Right cardiac atrium (tissue), 5 donors: ENCODE results near the gene ULBP3. TPM values are rescaled to one million over a fixed set of nuclear protein-coding genes. Genes with fewer than 3 reads are reported as not detected.

ENCODE experiments used
- ATAC-seq, 2 donors: fragments of 200-7000 bp; cut with Tn5 transposase; one replicate each; pipeline versions ENCODE4 v1.8.0 to v1.9.1; 2020; ENCODE audit warnings: moderate library complexity in 2 of 2, mild to moderate bottlenecking in 1 of 2
- DNase-seq, 3 donors: peaks; one replicate each; pipeline ENCODE4 v3.0.0-alpha.2; 2020
- H3K27ac ChIP-seq: one replicate; pipeline ENCODE4 v1.5.1; 2013; ENCODE audit warnings: mild to moderate bottlenecking, low read length, control low read depth, moderate library complexity
- H3K27me3 ChIP-seq: one replicate; pipeline ENCODE4 v1.6.1; 2013; ENCODE audit not compliant: control insufficient read depth, insufficient read depth
- H3K4me1 ChIP-seq: one replicate; pipeline ENCODE4 v1.6.1; 2013; ENCODE audit warnings: low read length; ENCODE audit not compliant: control insufficient read depth, insufficient read depth
- H3K4me3 ChIP-seq: one replicate; pipeline ENCODE4 v1.5.1; 2013; ENCODE audit warnings: low read length, control low read depth
- H3K9me3 ChIP-seq: one replicate; pipeline ENCODE4 v1.6.1; 2013; ENCODE audit warnings: low read length; ENCODE audit not compliant: control insufficient read depth
- WGBS: extraction: QIAGEN DNeasy Blood & Tissue Kit; methylation state at CpG from one replicate; pipeline ENCODE4 v1.1.7; 2013; 5-methylcytosine and 5-hydroxymethylcytosine counted together
- intact Hi-C, 4 donors: fragments of 100-400 bp; cut with DNase I; formaldehyde crosslinking; loops; one replicate each; pipeline versions ENCODE4 v1.11.0 to v1.14.0; 2022 to 2023
- polyA plus RNA-seq: library from polyadenylated mRNA; stranded (reverse); fragments of 200-250 nt; gene quantifications from one replicate; pipeline ENCODE4 v1.2.3, GENCODE V29; 2013
- total RNA-seq, 4 donors: library from RNA; stranded (reverse); fragmentation: NEBNext Ultra II Directional; extraction: Animal tissue kit (Norgen Biotek cat#: 25700); gene quantifications; one replicate each; pipeline ENCODE4 v1.2.1, GENCODE V29; 2021
- donor health status: healthy with polysubstance abuse.
- donor health status: DM: no; HTN: yes; CAD: no.
- donor health status: DM: no; HTN: no; CAD: no.
- donor health status: DM: no; HTN: yes; CAD: no; lungs with severe emphysema.
- donor health status: DM: yes; HTN: yes; CAD: no.

Gene ULBP3
- total and polyA plus RNA-seq, 5 donors: 0.43 to 2.4 (median 1.4) TPM

GRCh38 chr6:150093397-150093796, 24.5 kb upstream of the ULBP3 start:
- H3K4me3 ChIP-seq: no peak overlapping the region
- DNase-seq: no peak
- H3K4me1 ChIP-seq: no peaks in the 10 kb centered on the region
- intact Hi-C loops: no loop called here
- no peaks in the 10 kb centered on the region for H3K27me3 ChIP-seq
- 87% methylated on average over 6 of the region's 6 CpGs for WGBS
- H3K9me3 ChIP-seq: no peaks in the 10 kb centered on the region
- no peak for ATAC-seq
- no peak overlapping the region for H3K27ac ChIP-seq

- H3K9me3 ChIP-seq: no peaks in the 10 kb centered on the region
- H3K27me3 ChIP-seq: no peaks in the 10 kb centered on the region
- no peaks in the 10 kb centered on the region for H3K4me1 ChIP-seq
- WGBS: 51% methylated on average over 4 of the region's 4 CpGs
- no peak for DNase-seq
- H3K4me3 ChIP-seq: no peak overlapping the region
- H3K27ac ChIP-seq: no peak overlapping the region
- intact Hi-C loops: no loop called here
- no peak for ATAC-seq
Observed at GRCh38 chr6:150091476-150091875, 22.6 kb upstream of the ULBP3 start.

- intact Hi-C loops: no loop called here
- 92% methylated on average over 3 of the region's 3 CpGs for WGBS
Observed at GRCh38 chr6:150090328-150090727, 21.4 kb upstream of the ULBP3 start.

GRCh38 chr6:150088481-150089154, 19.7 kb upstream of the ULBP3 start:
- Histone ChIP-seq H3K4me3 (no peak overlapping the region), H3K27ac (no peak overlapping the region), H3K9me3 (no peaks in the 10 kb centered on the region), H3K4me1 (no peaks in the 10 kb centered on the region), H3K27me3 (no peaks in the 10 kb centered on the region)
- 84% methylated on average over 12 of the region's 12 CpGs for WGBS
- DNase-seq (no peak), ATAC-seq (no peak)
- intact Hi-C loops: loop anchor here in 2 of 4 donors (10.0 kb wide), 1 partner anchor 306 kb away; no protein-coding TSS in a partner anchor

More at GRCh38 chr6:150090328-150090727, 21.4 kb upstream of the ULBP3 start:
- no peak overlapping the region for H3K27ac ChIP-seq
- H3K4me1 ChIP-seq: no peaks in the 10 kb centered on the region
- H3K27me3 ChIP-seq: no peaks in the 10 kb centered on the region
- no peaks in the 10 kb centered on the region for H3K9me3 ChIP-seq
- no peak overlapping the region for H3K4me3 ChIP-seq
- no peak for DNase-seq
- no peak for ATAC-seq

GRCh38 chr6:150087336-150087735, 18.4 kb upstream of the ULBP3 start:
- H3K27ac ChIP-seq: no peak overlapping the region
- no peaks in the 10 kb centered on the region for H3K9me3 ChIP-seq
- no peaks in the 10 kb centered on the region for H3K4me1 ChIP-seq
- intact Hi-C loops: loop anchor here in 2 of 4 donors (10.0 kb wide), 1 partner anchor 307 kb away; no protein-coding TSS in a partner anchor
- WGBS: 100% methylated on average over 1 of the region's 1 CpG
- H3K27me3 ChIP-seq: no peaks in the 10 kb centered on the region
- no peak overlapping the region for H3K4me3 ChIP-seq
- DNase-seq (no peak), ATAC-seq (no peak)

- Histone ChIP-seq H3K9me3 (no peaks in the 10 kb centered on the region), H3K27me3 (no peaks in the 10 kb centered on the region), H3K27ac (no peak overlapping the region), H3K4me1 (no peaks in the 10 kb centered on the region), H3K4me3 (no peak overlapping the region)
- DNase-seq (no peak), ATAC-seq (no peak)
- 92% methylated on average over 7 of the region's 7 CpGs for WGBS
- intact Hi-C loops: loop anchor here in 2 of 4 donors (10.0 kb wide), 1 partner anchor 309 kb away; no protein-coding TSS in a partner anchor
Observed at GRCh38 chr6:150086026-150086425, 17.1 kb upstream of the ULBP3 start.

- Histone ChIP-seq H3K4me1 (no peaks in the 10 kb centered on the region), H3K27me3 (no peaks in the 10 kb centered on the region), H3K4me3 (no peak overlapping the region), H3K9me3 (no peaks in the 10 kb centered on the region), H3K27ac (no peak overlapping the region)
- WGBS: 80% methylated on average over 7 of the region's 7 CpGs
- ATAC-seq (no peak), DNase-seq (no peak)
- intact Hi-C loops: loop anchor here in 3 of 4 donors (5.0 to 10.0 kb wide), 2 partner anchors 253 to 310 kb away; no protein-coding TSS in a partner anchor
Observed at GRCh38 chr6:150084426-150084825, 15.5 kb upstream of the ULBP3 start.

- Histone ChIP-seq H3K27ac (no peak overlapping the region), H3K9me3 (no peaks in the 10 kb centered on the region), H3K4me3 (no peak overlapping the region), H3K4me1 (no peaks in the 10 kb centered on the region), H3K27me3 (no peaks in the 10 kb centered on the region)
- ATAC-seq (no peak), DNase-seq (no peak)
- WGBS: 91% methylated on average over 3 of the region's 3 CpGs
- intact Hi-C loops: loop anchor here in 3 of 4 donors (5.0 to 10.0 kb wide), 2 partner anchors 253 to 311 kb away; no protein-coding TSS in a partner anchor
Observed at GRCh38 chr6:150083839-150084238, 14.9 kb upstream of the ULBP3 start.

- no peaks in the 10 kb centered on the region for H3K4me1 ChIP-seq
- H3K27ac ChIP-seq: no peak overlapping the region
- no peak overlapping the region for H3K4me3 ChIP-seq
- ATAC-seq (no peak), DNase-seq (no peak)
- no peaks in the 10 kb centered on the region for H3K9me3 ChIP-seq
- intact Hi-C loops: loop anchor here (2.0 to 10.0 kb wide), 3 partner anchors 253 to 313 kb away; no protein-coding TSS in a partner anchor
- no peaks in the 10 kb centered on the region for H3K27me3 ChIP-seq
- WGBS: 74% methylated on average over 4 of the region's 4 CpGs
Observed at GRCh38 chr6:150081702-150082101, 12.8 kb upstream of the ULBP3 start.

- ATAC-seq (no peak), DNase-seq (no peak)
- no peak overlapping the region for H3K4me3 ChIP-seq
- intact Hi-C loops: loop anchor here (1.0 to 10.0 kb wide), 5 partner anchors 255 to 315 kb away; no protein-coding TSS in a partner anchor
- no peaks in the 10 kb centered on the region for H3K4me1 ChIP-seq
- H3K9me3 ChIP-seq: no peaks in the 10 kb centered on the region
- no peaks in the 10 kb centered on the region for H3K27me3 ChIP-seq
- H3K27ac ChIP-seq: no peak overlapping the region
- WGBS: 67% methylated on average over 4 of the region's 4 CpGs
Observed at GRCh38 chr6:150079604-150080003, 10.7 kb upstream of the ULBP3 start.

GRCh38 chr6:150078788-150079187, 9.9 kb upstream of the ULBP3 start:
- Histone ChIP-seq H3K27me3 (no peaks in the 10 kb centered on the region), H3K27ac (no peak overlapping the region), H3K4me1 (no peaks in the 10 kb centered on the region), H3K4me3 (no peak overlapping the region), H3K9me3 (no peaks in the 10 kb centered on the region)
- ATAC-seq: no peak
- DNase-seq: no peak
- WGBS: 52% methylated on average over 2 of the region's 2 CpGs
- intact Hi-C loops: loop anchor here in 2 of 4 donors (5.0 to 10.0 kb wide), 2 partner anchors 314 to 316 kb away; no protein-coding TSS in a partner anchor
